AG08396 (cell line): Measurements from ENCODE around the gene DNAL4.
A peak's percentile ranks its signal among the peaks of the same experiment; 100 is the strongest.
"Not testable (repeated sequence)": the region's sequence is repeated elsewhere in the genome, so short reads cannot be mapped to it uniquely, and the experiment has no call there.

Experiments
- DNase-seq: peaks from one replicate; pipeline ENCODE4 v3.0.0; 2012; ENCODE audit warnings: low spot score, mixed read lengths

Gene DNAL4

DNA sequence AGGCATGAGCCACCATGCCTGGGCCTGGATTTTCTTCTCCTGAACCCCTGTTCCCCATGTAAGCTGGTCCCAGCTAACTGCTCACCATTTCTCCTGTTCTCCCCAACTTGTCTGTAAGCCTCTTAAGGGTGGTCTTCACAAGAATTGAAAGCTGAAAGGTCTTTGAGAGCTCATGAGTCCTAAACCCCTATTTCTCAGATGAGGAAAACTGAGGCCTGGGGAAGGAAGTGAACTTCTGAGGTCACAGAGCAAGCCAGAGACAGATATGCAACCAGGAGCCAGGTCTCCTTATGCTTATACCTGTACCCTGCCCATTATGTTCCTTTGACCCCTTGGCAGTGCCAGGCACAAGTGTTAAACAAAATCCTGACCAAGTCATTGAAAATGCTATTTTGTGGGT lies 33.6 kb upstream of the DNAL4 start:
- DNase-seq, result no peak

DNA sequence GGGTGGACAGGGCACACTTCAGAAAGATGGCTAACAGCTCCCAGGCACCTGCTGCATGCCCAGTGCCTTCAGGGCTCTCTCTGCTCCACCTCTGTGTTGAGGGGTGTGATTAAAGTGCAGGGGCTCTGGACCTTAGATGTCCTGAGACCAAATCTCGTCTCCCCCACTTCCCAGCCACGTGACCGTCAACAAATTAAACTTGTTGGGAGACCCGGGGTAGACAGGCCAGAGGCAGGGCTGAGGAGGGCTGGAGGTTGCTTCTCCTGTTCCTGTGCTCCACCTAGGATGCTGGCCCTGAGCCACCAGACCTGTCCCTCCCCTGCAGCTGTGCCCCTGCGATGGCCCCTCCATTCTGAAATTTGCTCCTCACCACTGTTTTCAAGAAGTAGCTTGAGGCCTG lies 32.9 kb upstream of the DNAL4 start:
- no peak for DNase-seq

DNA sequence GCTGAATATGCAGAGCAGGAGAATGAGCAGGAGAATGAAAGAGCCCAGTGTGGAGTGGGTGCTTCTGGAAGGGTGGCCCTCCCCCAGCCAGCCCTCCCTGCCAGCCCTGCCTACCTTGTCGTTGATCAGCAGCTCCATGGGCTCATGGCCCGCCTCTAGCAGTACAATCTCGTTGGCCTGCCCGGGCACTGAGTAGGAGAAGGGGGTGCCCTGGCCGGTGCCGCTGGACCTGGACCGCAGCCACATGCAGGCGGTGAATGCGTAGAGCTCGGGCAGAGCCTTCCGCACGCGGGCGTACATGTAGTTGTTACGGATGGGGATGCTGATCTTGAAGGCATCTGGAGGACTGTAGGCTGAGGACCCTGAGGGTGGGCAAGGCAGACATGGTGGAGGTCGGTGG lies 32.4 kb upstream of the DNAL4 start:
- DNase-seq, result no peak

DNA sequence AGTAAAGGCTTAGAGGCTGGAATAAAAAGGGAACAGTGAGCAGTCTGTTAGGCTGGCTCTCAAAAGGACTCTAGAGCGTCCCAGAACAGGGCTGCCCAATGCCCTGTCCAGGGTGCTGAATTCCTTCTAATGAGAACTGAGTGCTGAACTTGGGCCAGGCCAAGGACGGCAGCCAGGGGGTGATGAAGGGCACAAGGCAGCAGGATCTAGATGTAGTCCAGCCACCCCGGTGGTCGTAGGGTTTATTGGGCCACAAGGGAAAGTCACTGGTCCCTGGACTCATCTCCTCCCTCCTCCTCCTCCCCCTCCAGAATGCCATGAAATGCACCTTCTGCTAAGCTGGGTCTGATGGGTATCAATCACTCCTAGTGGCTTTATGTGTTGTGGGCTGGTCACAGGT lies 30.6 kb upstream of the DNAL4 start:
- peak; percentile 84 for DNase-seq

DNA sequence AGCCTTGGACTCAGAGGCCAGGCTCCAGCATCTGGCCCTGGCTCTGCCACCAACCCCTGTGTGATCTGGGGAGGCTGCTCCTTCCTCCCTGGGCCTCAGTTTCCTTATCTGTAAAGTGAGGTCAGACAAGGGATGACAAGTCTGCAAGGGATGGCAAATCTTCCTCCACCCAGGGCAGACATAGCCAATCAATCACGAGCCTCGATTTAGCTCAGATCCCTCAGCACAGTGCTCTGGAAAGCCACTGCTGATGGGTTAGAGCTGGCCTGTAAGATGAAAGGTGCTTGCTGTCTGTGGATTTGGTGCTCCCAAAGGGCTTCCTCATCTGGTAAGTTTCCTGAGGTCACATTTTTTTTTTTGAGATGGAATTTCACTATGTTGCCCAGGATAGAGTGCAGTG lies 29.7 kb upstream of the DNAL4 start:
- DNase-seq, result no peak

DNA sequence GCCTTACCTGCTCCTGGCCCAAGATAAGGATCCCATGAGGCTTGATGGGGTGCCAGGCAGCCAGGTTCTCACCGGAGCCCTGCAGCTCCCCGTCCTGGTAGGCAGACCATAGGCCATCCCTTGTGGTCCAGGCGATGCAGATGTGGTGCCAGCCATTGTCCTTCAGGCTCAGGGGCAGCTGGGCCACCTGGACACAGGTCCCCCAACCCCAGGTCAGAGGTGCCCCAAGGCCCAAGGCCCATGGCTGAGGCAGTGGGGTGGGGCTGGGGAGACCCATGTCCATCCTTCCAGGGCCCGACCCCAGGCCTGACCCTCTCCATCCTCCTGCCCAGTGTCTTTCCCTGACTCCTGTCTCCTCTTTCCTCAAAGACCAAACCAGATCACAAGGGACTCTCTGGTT lies 29.1 kb upstream of the DNAL4 start:
- no peak for DNase-seq

DNA sequence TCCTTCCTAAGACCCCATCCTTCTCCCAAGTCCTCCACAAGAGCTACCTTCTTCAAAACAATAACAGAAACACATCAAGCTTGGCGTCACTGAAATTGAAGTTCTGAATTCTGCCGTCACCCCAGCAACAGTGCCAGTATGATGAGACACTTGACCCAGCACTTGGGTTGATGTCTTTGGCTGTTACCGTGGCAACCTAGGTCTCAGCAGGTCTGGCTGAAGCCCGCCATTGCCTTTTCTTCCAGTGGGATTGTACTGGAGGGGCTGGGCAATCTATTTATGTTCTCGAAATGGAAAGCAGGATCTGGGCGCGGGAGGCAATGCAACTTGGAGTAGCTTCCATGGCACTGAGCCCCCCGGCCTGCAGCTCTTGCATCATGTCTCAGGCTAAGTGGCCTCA lies 26.1 kb upstream of the DNAL4 start:
- no peak for DNase-seq

DNA sequence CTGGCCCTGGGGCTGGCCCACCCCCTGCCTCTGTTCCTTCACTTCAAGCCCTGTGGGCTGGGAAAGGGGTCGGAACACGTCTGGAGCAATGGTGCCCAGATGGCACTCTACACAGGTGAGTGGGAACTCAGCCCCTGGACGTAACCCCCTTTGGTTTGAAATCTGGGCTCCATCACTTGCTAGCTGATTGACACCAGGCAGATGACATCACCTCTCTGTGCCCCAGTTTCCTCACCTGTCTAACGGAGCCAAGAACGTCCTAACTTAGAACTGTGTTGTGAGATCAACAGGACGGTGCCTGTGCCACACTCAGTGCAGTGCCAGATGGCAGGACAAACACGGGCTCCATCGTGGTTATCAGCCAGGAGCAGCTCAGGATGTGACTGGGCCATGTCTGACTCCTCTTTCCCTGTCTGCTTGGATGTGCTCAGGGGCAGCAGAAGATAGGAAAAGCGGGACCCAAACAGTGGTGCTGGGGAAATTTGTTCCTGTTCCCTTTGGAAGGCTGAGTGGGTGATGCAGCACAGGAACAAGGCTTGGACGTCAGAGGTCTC lies 25.5 kb upstream of the DNAL4 start:
- no peak for DNase-seq

DNA sequence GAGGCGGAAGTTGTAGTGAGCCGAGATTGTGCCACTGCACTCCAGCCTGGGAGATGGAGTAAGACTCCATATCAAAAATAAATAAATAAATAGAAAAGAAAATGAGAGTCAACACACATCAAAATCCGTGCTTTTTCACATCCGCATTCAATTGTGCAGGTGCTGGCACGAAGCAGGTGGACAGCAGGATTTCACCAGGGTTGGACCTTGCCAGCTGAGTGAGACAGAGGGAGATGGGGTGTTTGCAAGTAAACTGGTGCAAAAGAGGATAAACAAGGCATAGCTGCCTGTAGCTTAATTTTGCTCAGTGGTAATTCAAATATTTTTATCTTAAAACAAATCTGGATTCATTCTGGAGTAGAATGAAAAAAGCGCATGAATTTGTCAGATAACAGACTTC lies 23.3 kb upstream of the DNAL4 start:
- DNase-seq, result no peak

DNA sequence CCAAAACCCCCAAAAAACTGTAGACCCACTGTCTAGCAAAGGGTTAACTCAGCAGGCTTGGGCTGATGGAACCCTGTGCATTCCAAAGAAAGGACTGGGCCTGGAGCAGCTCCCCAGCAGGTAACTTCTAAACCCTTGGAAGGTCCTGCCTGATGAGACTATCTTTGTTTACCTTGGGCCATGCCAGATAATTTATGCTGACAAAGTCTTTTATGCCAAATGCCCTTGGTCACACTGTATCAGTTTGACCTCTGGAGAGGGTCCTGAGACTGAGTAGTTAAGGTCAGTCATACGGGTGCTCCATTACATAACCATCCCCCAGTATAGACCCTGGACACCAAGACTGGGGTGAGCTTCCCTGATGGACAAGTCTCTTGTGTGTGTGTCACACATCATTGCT lies 21.9 kb upstream of the DNAL4 start:
- DNase-seq, result no peak

DNA sequence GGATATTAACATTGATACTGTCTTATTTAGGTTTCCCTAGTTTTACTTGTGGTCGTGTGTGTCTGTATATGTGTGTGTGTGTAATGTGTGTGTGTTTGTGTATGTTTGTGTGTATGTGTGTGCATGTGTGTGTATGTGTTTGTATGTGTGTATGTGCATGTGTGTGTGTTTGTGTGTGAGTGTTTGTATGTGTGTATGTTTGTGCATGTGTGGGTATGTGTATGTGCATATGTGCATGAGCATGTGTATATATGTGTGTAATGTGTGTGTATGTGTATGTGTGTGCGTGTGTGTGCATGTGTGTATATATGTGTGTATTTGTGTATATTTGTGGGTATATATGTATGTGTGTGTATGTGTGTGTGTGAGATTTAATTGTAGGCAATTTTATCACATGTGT lies 17.3 kb upstream of the DNAL4 start:
- DNase-seq, result no peak

DNA sequence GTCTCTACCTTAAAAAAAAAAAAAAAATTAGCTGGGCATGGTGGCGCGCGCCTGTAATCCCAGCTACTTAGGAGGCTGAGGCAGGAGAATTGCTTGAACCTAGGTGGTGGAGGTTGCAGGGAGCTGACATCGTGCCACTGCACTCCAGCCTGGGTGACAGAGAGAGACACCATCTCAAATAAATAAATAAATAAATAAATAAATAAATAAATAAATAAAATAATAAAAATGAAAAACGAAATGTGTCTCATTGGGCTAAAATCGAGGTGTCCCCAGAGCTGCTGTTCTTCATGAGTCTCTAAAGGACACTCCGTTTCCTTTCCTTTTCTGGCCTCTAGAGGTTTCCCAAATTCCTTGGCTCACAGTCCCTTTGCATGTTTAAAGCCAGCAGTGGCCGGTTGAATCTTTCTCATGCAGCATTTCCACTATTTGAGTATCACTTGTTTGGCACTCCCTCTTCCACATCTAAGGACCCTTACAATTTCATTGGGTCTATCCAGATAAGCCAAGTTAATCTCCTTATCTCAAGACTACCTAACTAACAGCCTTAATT lies 11.2 kb upstream of the DNAL4 start:
- DNase-seq, result not testable (repeated sequence)

DNA sequence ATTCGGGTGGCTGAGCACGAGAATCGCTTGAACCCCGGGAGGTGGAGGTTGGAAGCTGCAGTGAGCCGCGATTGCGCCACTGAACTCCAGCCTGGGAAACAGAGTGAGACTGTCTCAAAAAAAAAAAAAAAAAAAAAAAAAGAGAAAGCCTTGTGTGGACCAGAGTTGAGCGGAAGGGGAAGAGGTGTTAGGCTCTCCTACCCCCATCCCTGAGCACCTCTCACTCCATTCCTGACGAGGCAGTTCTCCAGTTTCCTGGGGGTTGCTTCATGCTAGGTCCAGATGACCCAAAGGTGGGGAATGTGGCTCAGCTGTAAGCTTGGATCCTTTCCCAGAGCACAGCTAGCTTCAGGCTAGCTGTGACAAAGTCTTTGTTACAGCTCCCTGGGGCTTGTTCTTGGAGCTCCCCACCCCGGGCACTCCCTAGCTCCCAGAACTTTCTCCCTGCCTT lies 8.8 kb upstream of the DNAL4 start:
- peak; percentile 91 for DNase-seq

DNA sequence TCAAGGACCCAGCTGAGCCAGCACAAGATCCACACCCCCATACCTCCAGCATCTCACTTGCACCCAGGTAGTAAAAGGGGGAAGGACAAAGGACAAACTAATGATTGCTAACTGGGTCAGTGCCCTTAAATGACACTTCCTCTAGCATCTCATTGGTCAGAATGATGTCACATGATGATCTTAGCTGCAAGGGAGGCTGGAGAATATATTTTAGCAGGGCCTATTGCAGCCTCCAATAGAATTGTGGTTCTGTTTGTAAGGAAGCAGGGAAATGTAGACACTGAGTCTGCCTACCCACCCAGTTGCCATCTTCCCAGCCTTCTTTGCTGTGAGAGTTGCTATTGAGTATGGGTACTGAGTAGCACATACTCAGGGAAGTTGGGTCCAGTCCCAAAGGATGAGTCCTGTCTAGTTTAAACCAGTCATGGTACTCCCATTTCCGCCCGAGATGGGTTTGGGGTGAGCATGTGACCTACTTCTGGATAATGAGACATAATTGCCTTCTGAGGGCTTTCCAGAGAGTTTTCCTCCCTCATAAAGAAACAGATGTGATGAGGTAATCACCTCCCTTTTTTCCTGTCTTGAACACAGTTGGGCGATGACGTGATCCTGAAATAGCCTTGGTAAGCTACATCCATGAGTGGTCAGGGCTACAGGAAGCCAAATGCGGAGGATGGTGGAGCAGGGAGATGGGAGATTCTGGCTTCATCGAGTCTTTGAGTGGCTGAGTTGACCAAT lies 5.5 kb upstream of the DNAL4 start:
- DNase-seq, result no peak

DNA sequence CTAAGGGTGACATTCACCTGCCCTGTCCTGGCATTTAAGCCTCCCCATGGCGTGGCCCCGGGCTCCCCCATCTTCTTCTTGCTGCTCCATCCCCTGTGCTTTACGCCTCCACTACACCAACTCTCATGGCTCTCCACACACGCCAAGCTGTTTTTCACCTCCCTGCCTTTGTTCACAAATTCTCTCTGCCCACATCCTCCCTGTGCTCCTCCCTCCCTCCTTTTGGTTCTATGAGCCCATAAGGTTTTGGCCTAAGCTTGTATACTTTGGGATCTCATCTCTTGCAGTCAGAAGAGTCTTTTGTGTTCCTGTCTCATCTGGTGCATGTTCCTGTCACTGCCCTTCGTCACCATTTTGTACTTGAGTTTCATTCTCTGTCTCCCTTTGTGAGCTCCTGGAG lies 4.6 kb upstream of the DNAL4 start:
- no peak for DNase-seq

DNA sequence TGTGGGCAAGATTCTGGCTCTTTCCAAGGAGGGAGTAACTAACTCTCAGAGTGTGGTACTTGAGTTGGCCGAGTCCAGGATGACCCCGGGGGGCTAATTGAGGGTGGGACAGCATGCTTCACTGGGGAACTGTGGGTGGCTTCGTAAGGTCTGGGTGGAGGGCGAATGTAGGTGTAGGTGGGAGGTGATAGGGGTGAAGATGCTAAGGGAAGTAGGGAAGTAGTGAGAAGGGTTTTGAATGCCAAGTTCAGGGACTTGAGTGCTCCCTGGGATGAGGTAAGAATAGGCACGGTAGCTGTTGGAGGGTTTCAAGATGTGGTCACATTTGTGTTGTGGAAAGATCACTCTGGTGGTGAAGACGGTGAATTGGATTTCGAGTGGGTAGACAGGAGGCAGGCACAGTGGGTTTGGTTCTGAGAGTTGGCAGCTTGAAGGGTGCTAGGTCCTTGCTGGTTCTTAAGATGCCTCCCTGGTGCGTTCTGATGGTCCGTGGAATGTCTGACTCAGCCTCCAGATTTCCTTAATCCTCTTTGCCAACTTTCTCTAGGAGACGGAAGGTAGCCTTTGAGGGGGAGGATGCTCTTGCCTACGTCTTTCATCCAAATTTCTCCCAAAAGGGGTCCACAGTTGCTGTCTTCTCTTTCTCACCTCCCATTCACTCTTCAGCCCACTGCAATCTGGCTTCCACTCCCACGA lies 2.5 kb upstream of the DNAL4 start:
- no peak for DNase-seq

DNA sequence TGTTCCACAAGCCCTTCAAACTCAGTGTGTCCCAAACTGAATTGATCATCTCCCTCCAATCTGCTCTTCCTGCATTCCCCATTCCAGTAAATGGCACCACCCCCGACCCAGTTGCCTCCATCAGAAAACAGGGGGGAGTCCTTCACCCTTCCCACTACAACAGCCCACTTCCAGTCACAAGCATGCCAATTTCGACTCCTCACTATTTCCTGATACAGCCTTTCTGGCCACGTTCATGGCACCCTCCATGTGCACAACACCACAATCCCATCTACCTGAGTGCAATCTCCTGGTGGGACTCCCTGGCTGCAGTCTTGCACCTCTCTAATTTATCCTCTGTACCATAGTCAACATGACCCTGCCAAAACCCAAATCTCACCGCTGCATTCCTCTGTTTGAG lies 1.6 kb upstream of the DNAL4 start:
- no peak for DNase-seq

DNA sequence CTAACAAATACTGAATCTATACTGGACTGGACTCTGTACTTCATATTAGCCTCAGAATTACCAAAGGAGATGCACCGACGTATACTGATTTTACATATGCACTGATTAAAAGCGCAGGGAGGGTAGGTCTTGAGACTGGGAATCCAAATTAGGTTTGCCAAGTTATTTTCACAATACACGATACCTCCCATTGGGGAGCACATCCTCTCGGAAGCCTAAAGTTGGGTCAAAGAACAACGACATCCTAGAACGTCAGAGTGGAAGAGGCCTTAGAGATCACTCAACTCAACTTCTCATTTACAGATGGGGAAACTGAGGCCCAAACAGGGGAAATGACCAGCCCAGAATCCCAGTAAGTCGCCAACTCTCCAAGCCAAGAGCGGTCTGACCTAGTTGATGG lies 626 bp downstream of the DNAL4 start:
- DNase-seq, result no peak

DNA sequence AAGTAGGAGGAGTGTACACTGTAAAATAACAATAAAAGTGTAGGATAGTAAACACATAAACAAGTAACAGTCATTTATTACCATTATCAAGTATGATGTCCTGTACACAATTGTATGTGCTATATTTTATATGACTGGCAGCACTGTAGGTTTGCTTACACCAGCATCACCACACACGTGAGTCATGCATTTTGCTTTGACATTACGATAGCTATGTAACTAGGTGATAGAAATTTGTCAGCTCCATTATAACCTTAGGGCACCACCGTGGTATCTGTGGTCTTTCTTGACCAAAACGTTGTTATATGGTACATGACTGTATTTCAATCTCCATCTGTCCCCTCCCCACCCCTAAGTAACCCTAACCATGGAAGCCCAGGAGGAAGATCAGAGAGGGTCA lies 1.1 kb downstream of the DNAL4 start:
- DNase-seq, result no peak

DNA sequence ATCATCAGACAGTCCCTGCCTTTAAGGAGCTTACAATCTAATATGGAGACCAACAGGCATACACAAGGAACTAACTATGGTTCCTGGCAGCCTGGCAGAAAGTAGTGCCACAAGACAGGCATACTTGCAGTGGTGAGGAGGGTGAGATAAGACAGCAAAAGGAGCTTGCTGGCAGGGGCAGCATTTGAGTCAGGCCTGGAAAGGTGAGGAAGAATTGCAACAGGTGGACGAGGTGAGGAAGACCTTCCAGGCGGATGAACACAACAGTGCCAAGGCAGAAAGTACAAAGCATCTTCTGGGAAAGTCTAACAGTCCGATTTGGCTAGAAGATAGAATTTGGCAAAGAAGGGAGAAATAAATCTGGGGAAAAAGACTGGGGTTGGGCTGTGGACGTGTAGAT lies 4.3 kb downstream of the DNAL4 start:
- DNase-seq, result no peak

DNA sequence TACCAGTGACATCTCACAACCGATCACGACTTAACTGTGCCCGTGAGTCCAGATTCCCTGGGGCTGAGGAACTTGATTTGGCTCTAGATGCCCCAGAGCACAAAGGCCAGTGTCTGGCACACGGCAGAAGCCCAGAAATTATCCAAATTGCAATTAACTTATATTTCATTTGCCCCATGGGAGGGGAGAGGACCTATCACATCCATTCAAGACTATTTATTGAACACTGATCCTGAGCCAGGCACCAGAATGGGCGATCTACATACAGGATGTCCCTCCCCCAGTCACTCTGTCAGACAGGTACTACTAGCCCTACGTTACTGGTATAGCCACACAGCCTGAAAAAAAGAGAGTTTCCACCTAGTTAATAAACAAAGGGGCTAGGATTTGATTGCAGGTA lies 5.1 kb downstream of the DNAL4 start:
- DNase-seq, result no peak

DNA sequence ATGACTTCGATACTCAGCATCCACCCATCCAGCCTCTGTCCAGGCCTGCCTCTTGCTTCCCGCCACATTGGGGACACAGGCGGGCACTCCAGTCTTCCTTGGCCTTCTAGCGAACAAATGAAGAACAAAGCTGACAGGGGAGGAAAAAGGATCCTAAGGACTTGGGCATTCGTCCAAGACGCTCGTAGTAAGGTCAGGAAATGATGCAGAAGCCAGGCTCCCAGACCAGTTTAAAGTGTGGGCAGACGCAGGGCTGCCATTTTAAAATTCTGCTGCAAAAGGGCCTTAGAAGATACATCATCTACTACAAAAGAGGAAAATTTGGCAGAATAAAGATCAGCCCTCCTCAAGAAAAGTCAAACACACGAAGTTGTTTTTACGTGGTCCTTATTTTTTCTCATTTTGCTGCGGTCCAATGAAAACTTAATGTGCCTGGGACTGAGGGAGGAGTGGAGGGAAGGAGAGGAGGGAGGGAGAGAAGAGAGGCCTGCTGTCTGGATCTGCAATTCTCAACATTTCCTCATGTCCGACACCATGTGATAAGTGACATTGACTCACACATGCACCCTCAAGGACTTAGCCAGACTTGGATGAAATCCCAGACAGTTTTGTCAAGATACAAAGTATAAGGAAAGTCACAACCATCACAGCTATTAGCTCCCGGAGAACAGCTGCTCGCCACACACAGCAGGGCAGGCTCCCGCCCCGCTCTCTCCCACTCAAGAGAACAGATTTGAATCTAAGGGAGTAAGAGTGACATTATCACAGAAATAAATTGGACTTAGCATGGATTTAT lies 5.7 kb downstream of the DNAL4 start:
- DNase-seq, result peak; percentile 75

DNA sequence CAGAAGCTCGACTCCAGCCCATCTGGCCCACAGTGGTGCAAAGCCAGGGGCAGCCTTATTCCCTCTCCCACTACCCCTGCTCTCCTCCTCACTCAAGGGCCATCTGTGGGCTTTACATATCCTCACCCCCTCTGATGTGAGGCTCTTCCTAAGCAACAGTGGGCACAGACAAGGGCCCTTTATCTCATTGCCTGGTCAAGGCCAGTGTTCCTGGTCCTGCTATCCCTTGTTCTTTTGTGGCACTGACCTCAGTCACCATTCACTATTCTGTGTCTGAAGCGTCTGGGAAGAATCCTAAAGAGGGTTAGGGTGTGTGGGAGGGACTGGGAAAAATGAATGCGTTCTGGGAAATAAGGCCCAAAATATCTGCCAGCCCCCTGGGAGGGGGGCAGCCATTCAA lies 7.3 kb downstream of the DNAL4 start:
- DNase-seq, result no peak
